IMR-90 (cell line): ENCODE data around the gene HOXD9. TPM values are rescaled to one million over a fixed set of nuclear protein-coding genes. Genes with fewer than 3 reads are reported as not detected.

Experiments
- ATAC-seq: fragments of 200-7000 bp; cut with Tn5 transposase; 2 replicates; pipeline ENCODE4 v1.9.1; 2020; ENCODE audit warnings: low read depth, mild to moderate bottlenecking, moderate library complexity
- BruUV-seq: library from RNA; stranded (reverse); fragments of 400-500 nt; replicated peaks from 2 replicates; lab custom pipeline; 2021; lab: Mats Ljungman, UMichigan
- CTCF ChIA-PET: fragments of 300-600 bp; formaldehyde crosslinking; extraction: SDS; loops from one replicate; lab custom pipeline; 2021; ENCODE audit warnings: antibody characterized with exemption; lab: Yijun Ruan, JAX
- POLR2A ChIA-PET: fragments of 300-600 bp; sonication (Branson Sonifier 250); formaldehyde crosslinking; loops from one replicate; lab custom pipeline; 2022; ENCODE audit warnings: antibody characterized with exemption; ENCODE audit not compliant: unreplicated experiment; lab: Charles Lee
- DNase-seq: peaks from one replicate; pipeline ENCODE4 v3.0.0; 2013
- H2AFZ ChIP-seq: replicated peaks from 2 replicates; pipeline ENCODE3; 2013; ENCODE audit warnings: low read length, mild to moderate bottlenecking; ENCODE audit not compliant: poor library complexity
- H2AK5ac ChIP-seq: 2 replicates; pipeline ENCODE4 v1.6.1; 2013; ENCODE audit warnings: low read depth, low read length, inconsistent platforms
- H2AK9ac ChIP-seq: replicated peaks from 2 replicates; pipeline ENCODE3; 2013; ENCODE audit warnings: mild to moderate bottlenecking, low read depth, low read length, moderate library complexity; ENCODE audit not compliant: poor library complexity
- H2BK120ac ChIP-seq: 2 replicates; pipeline ENCODE4 v1.6.1; 2013; ENCODE audit warnings: low read depth, low read length, inconsistent platforms
- H2BK15ac ChIP-seq: 3 replicates; pipeline ENCODE4 v1.6.1; 2013; ENCODE audit warnings: low read depth, low read length, inconsistent platforms
- H2BK20ac ChIP-seq: 2 replicates; pipeline ENCODE4 v1.6.1; 2013; ENCODE audit warnings: low read depth, mild to moderate bottlenecking, inconsistent platforms, low read length, moderate library complexity
- H2BK5ac ChIP-seq: 2 replicates; pipeline ENCODE4 v1.6.1; 2013; ENCODE audit warnings: mild to moderate bottlenecking, low read depth, low read length, inconsistent platforms; ENCODE audit not compliant: poor library complexity, severe bottlenecking
- H3K14ac ChIP-seq: replicated peaks from 2 replicates; pipeline ENCODE4 v1.6.1; 2013; ENCODE audit warnings: low read depth, low read length, inconsistent platforms
- H3K18ac ChIP-seq: 2 replicates; pipeline ENCODE4 v1.6.1; 2013; ENCODE audit warnings: low read depth, low read length, control low read depth
- H3K23ac ChIP-seq: 2 replicates; pipeline ENCODE4 v1.6.1; 2013; ENCODE audit warnings: low read depth, low read length, inconsistent platforms
- H3K27ac ChIP-seq: 2 replicates; pipeline ENCODE4 v1.5.1; 2013; ENCODE audit warnings: mild to moderate bottlenecking, control low read depth, low read length; ENCODE audit not compliant: insufficient read depth
- H3K27me3 ChIP-seq: 2 replicates; pipeline ENCODE4 v1.6.1; 2013; ENCODE audit warnings: low read length; ENCODE audit not compliant: control insufficient read depth, insufficient read depth
- H3K36me3 ChIP-seq: 2 replicates; pipeline ENCODE4 v1.6.1; 2013; ENCODE audit warnings: low read length, mixed read lengths; ENCODE audit not compliant: control insufficient read depth, insufficient read depth
- H3K4ac ChIP-seq: 2 replicates; pipeline ENCODE4 v1.6.1; 2013; ENCODE audit warnings: low read depth, low read length, inconsistent platforms
- H3K4me1 ChIP-seq: 2 replicates; pipeline ENCODE4 v1.6.1; 2013; ENCODE audit warnings: low read length, mixed read lengths; ENCODE audit not compliant: control insufficient read depth, insufficient read depth
- H3K4me2 ChIP-seq: 2 replicates; pipeline ENCODE4 v1.6.1; 2013; ENCODE audit warnings: low read depth, mild to moderate bottlenecking, control low read depth, low read length, moderate library complexity
- H3K4me3 ChIP-seq: 2 replicates; pipeline ENCODE4 v1.5.1; 2013; ENCODE audit warnings: low read depth, mild to moderate bottlenecking, control low read depth, low read length, moderate library complexity; ENCODE audit not compliant: insufficient read depth
- H3K56ac ChIP-seq: 2 replicates; pipeline ENCODE4 v1.6.1; 2013; ENCODE audit warnings: low read length, inconsistent platforms; ENCODE audit not compliant: insufficient read depth; ENCODE audit errors: extremely low read depth
- H3K79me1 ChIP-seq, 2 experiments: 2 replicates each; pipeline ENCODE4 v1.6.1; 2013; ENCODE audit warnings: low read length in 2 of 2, inconsistent platforms in 1 of 2, low read depth in 1 of 2
- H3K9ac ChIP-seq: 2 replicates; pipeline ENCODE4 v1.6.1; 2013; ENCODE audit warnings: low read depth, low read length, control low read depth
- H3K9me1 ChIP-seq: 2 replicates; pipeline ENCODE4 v1.6.1; 2013; ENCODE audit warnings: low read length, inconsistent platforms; ENCODE audit not compliant: insufficient read depth
- H3K9me3 ChIP-seq: 2 replicates; pipeline ENCODE4 v1.6.1; 2013; ENCODE audit warnings: low read length; ENCODE audit not compliant: control insufficient read depth, insufficient read depth
- H4K20me1 ChIP-seq: 2 replicates; pipeline ENCODE4 v1.6.1; 2013; ENCODE audit warnings: low read length, inconsistent platforms; ENCODE audit not compliant: insufficient read depth
- H4K5ac ChIP-seq: 2 replicates; pipeline ENCODE4 v1.6.1; 2013; ENCODE audit warnings: mild to moderate bottlenecking, low read depth, low read length, control low read depth
- H4K8ac ChIP-seq, 2 experiments: 2 replicates each; pipeline ENCODE4 v1.6.1; 2013; ENCODE audit warnings: low read depth in 2 of 2, low read length in 2 of 2, control low read depth in 1 of 2, inconsistent platforms in 1 of 2
- H4K91ac ChIP-seq: 2 replicates; pipeline ENCODE4 v1.6.1; 2013; ENCODE audit warnings: low read depth, low read length, inconsistent platforms; ENCODE audit not compliant: insufficient read depth
- BHLHE40 ChIP-seq: fragments of 150-350 bp; IDR thresholded peaks from 2 replicates; pipeline ENCODE4 v1.6.1; 2016; ENCODE audit warnings: mild to moderate bottlenecking, low read depth, low read length
- CEBPB ChIP-seq: IDR thresholded peaks from 2 replicates; pipeline ENCODE4 v1.6.1; 2012; ENCODE audit warnings: low read depth, low read length, improper control_type of control experiment
- CHD1 ChIP-seq: IDR thresholded peaks from 2 replicates; pipeline ENCODE4 v1.6.1; 2012; ENCODE audit warnings: low read depth, low read length, improper control_type of control experiment
- CTCF ChIP-seq: conservative IDR thresholded peaks from 2 replicates; pipeline ENCODE4 v1.5.1; 2012; ENCODE audit warnings: mild to moderate bottlenecking, low read depth, low read length, improper control_type of control experiment
- ELK1 ChIP-seq: fragments of 150-350 bp; IDR thresholded peaks from 2 replicates; pipeline ENCODE4 v1.6.1; 2016; ENCODE audit warnings: low read depth, mild to moderate bottlenecking, low read length, moderate library complexity, borderline replicate concordance
- FOS ChIP-seq: fragments of 150-350 bp; IDR thresholded peaks from 2 replicates; pipeline ENCODE4 v1.6.1; 2016; ENCODE audit warnings: low read depth, low read length
- MAFK ChIP-seq: IDR thresholded peaks from 2 replicates; pipeline ENCODE4 v1.6.1; 2012; ENCODE audit warnings: low read depth, low read length, improper control_type of control experiment
- MAZ ChIP-seq: IDR thresholded peaks from 2 replicates; pipeline ENCODE4 v1.6.1; 2012; ENCODE audit warnings: low read depth, mild to moderate bottlenecking, low read length, improper control_type of control experiment, moderate library complexity, borderline replicate concordance
- MXI1 ChIP-seq: IDR thresholded peaks from 2 replicates; pipeline ENCODE4 v1.6.1; 2012; ENCODE audit warnings: low read depth, mild to moderate bottlenecking, low read length, moderate library complexity, borderline replicate concordance
- NFE2L2 ChIP-seq: fragments of 150-350 bp; IDR thresholded peaks from 2 replicates; pipeline ENCODE4 v1.6.1; 2016; ENCODE audit warnings: low read depth, mild to moderate bottlenecking, low read length
- POLR2A ChIP-seq: IDR thresholded peaks from 2 replicates; pipeline ENCODE4 v1.6.1; 2012; ENCODE audit warnings: mild to moderate bottlenecking, low read depth, low read length
- RAD21 ChIP-seq: IDR thresholded peaks from 2 replicates; pipeline ENCODE4 v1.6.1; 2012; ENCODE audit warnings: low read length, improper control_type of control experiment
- RCOR1 ChIP-seq: IDR thresholded peaks from 2 replicates; pipeline ENCODE4 v1.6.1; 2012; ENCODE audit warnings: mild to moderate bottlenecking, low read length, improper control_type of control experiment; ENCODE audit not compliant: insufficient replicate concordance
- SMC3 ChIP-seq: fragments of 150-350 bp; IDR thresholded peaks from 2 replicates; pipeline ENCODE4 v1.6.1; 2016; ENCODE audit warnings: low read depth, mild to moderate bottlenecking, antibody characterized with exemption, low read length, moderate library complexity
- WGBS, 2 experiments: methylation state at CpG; one replicate each; pipeline versions ENCODE4 v1.1.5 to v1.1.7; 2013; ENCODE audit warnings: missing lambda C conversion rate in 2 of 2; ENCODE audit not compliant: insufficient read length in 1 of 2; ENCODE audit errors: extremely low coverage in 2 of 2; 5-methylcytosine and 5-hydroxymethylcytosine counted together
- dilution Hi-C: fragments of 300-500 bp; cut with HindIII; formaldehyde crosslinking; loops from one replicate; pipeline ENCODE4 v1.14.3; 2018; ENCODE audit warnings: low sequenced_read_pairs; ENCODE audit not compliant: unreplicated experiment
- in situ Hi-C: fragments of 300-500 bp; cut with MboI; formaldehyde crosslinking; loops from 3 replicates; pipeline ENCODE4 v1.14.3; 2019; ENCODE audit warnings: low sequenced_read_pairs, inconsistent platforms, mixed read lengths
- intact Hi-C: fragments of 100-400 bp; cut with micrococcal nuclease; formaldehyde crosslinking; loops from 2 replicates; pipeline ENCODE4 v1.10.0; 2022
- polyA plus RNA-seq, 3 experiments: library from polyadenylated mRNA; depleted of rRNA; stranded (reverse); fragments of >200 nt; gene quantifications; 2 replicates each; pipeline ENCODE4 v1.2.3, GENCODE V29; 2012; ENCODE audit warnings: low replicate concordance in 1 of 3
- total RNA-seq: library from RNA; depleted of rRNA; stranded (reverse); fragments of >200 nt; gene quantifications from 2 replicates; pipeline ENCODE4 v1.2.3, GENCODE V29; 2012

Gene HOXD9
- total and polyA plus RNA-seq, 2 of the 4 experiments (the other 2 are of a cell fraction), result not detected

- H3K4me2 ChIP-seq, result no peak overlapping the region
- 4% methylated on average over 13 of the region's 13 CpGs; no CpG with 5 or more reads in 1 of the 2 experiments for WGBS, 2 experiments
- H2BK5ac ChIP-seq, result no peak overlapping the region
- no peaks in the 10 kb centered on the region for H3K79me1 ChIP-seq
- no peak overlapping the region for H3K9ac ChIP-seq
- H4K5ac ChIP-seq, result no peak overlapping the region
- ChIA-PET CTCF (no interaction called here), POLR2A (no interaction called here)
- TF ChIP-seq CHD1 (no peak), BHLHE40 (no peak), ELK1 (no peak), POLR2A (no peak), MXI1 (no peak), SMC3 (no peak), MAZ (no peak), NFE2L2 (no peak), RAD21 (no peak), RCOR1 (no peak), CTCF (no peak), MAFK (no peak), FOS (no peak), CEBPB (no peak)
- H3K4me1 ChIP-seq, result no peaks in the 10 kb centered on the region
- H4K8ac ChIP-seq, result no peak overlapping the region
- no peak overlapping the region for H3K56ac ChIP-seq
- no peak overlapping the region for H4K91ac ChIP-seq
- H3K14ac ChIP-seq, result no peak overlapping the region
- H2BK15ac ChIP-seq, result no peak overlapping the region
- no peak overlapping the region for H2AK9ac ChIP-seq
- dilution Hi-C loops (no loop called here), intact Hi-C loops (no loop called here), in situ Hi-C loops (no loop called here)
- peaks cover 14% of the 10 kb centered on the region for H3K9me3 ChIP-seq
- no peak overlapping the region for H2BK120ac ChIP-seq
- H2AFZ ChIP-seq, result no peak overlapping the region
- peaks cover 72% of the 10 kb centered on the region for H3K27me3 ChIP-seq
- no peak overlapping the region for H3K4ac ChIP-seq
- ATAC-seq (no peak), DNase-seq (no peak)
- no peak overlapping the region for H2AK5ac ChIP-seq
- no peaks in the 10 kb centered on the region for H4K20me1 ChIP-seq
- H2BK20ac ChIP-seq, result no peak overlapping the region
- H3K4me3 ChIP-seq, result no peak overlapping the region
- H3K9me1 ChIP-seq, result no peaks in the 10 kb centered on the region
- H3K27ac ChIP-seq, result no peak overlapping the region
- H3K36me3 ChIP-seq, result no peaks in the 10 kb centered on the region
- no TSS peak for BruUV-seq
- H3K23ac ChIP-seq, result no peak overlapping the region
- H3K18ac ChIP-seq, result no peak overlapping the region
These were observed 41.7 kb downstream of the HOXD9 start for GRCh38 chr2:176164201-176164600.
